Liver (tissue), 9 donors: ENCODE measurements around the gene NUDC. TPM values are rescaled to one million over a fixed set of nuclear protein-coding genes. Genes with fewer than 3 reads are reported as not detected.

Source experiments
- DNase-seq: peaks from one replicate; pipeline ENCODE4 v3.0.0-alpha.2; 2017; ENCODE audit warnings: low spot score
- H3K27ac ChIP-seq, 2 donors: one replicate each; pipeline ENCODE4 v1.7.0; 2013; ENCODE audit warnings: inconsistent platforms in 2 of 2, low read length in 2 of 2, control low read depth in 1 of 2, low read depth in 1 of 2, mild to moderate bottlenecking in 1 of 2
- H3K27me3 ChIP-seq, 4 donors: one replicate each; pipeline versions ENCODE4 v1.6.1 to v1.7.0; 2013; ENCODE audit warnings: low read length in 3 of 4, inconsistent platforms in 1 of 4, mild to moderate bottlenecking in 1 of 4, moderate library complexity in 1 of 4; ENCODE audit not compliant: control insufficient read depth in 4 of 4, insufficient read depth in 4 of 4
- H3K36me3 ChIP-seq, 4 donors: one replicate each; pipeline versions ENCODE4 v1.6.1 to v1.7.0; 2013; ENCODE audit warnings: low read length in 3 of 4, mild to moderate bottlenecking in 3 of 4, low read depth in 1 of 4, moderate library complexity in 1 of 4; ENCODE audit not compliant: control insufficient read depth in 4 of 4, insufficient read depth in 3 of 4
- H3K4me1 ChIP-seq, 4 donors: one replicate each; pipeline versions ENCODE4 v1.6.1 to v1.7.0; 2013; ENCODE audit warnings: low read length in 3 of 4, mild to moderate bottlenecking in 3 of 4, moderate library complexity in 1 of 4; ENCODE audit not compliant: control insufficient read depth in 4 of 4, insufficient read depth in 4 of 4
- H3K4me3 ChIP-seq, 3 donors: one replicate each; pipeline versions ENCODE4 v1.6.1 to v1.7.0; 2013; ENCODE audit warnings: low read length in 3 of 3, control low read depth in 1 of 3, low read depth in 1 of 3, mild to moderate bottlenecking in 1 of 3
- H3K9ac ChIP-seq, 2 donors: one replicate each; pipeline ENCODE4 v1.7.0; 2013; ENCODE audit warnings: low read length in 2 of 2, mild to moderate bottlenecking in 2 of 2, moderate library complexity in 2 of 2, control low read depth in 1 of 2, low read depth in 1 of 2
- H3K9me3 ChIP-seq, 4 donors: one replicate each; pipeline versions ENCODE4 v1.6.1 to v1.7.0; 2013; ENCODE audit warnings: low read length in 3 of 4; ENCODE audit not compliant: control insufficient read depth in 4 of 4
- ATF3 ChIP-seq: IDR thresholded peaks from 2 replicates; pipeline ENCODE4 v1.6.1; 2016; ENCODE audit warnings: antibody characterized with exemption
- CTCF ChIP-seq: fragments of 150-350 bp; IDR thresholded peaks from 2 replicates; pipeline ENCODE4 v1.5.1; 2017; ENCODE audit warnings: improper control_type of control experiment, low read depth, low read length; ENCODE audit not compliant: missing input control
- EGR1 ChIP-seq, 2 donors: IDR thresholded peaks; 2 replicates each; pipeline ENCODE4 v1.6.1; 2016 to 2018; ENCODE audit warnings: antibody characterized with exemption in 2 of 2, low read depth in 2 of 2
- FOXA1 ChIP-seq: IDR thresholded peaks from 2 replicates; pipeline ENCODE4 v1.6.1; 2016; ENCODE audit warnings: antibody characterized with exemption
- FOXA2 ChIP-seq: IDR thresholded peaks from 2 replicates; pipeline ENCODE4 v1.6.1; 2016; ENCODE audit warnings: antibody characterized with exemption
- GABPA ChIP-seq, 2 donors: IDR thresholded peaks in 1 of 2; conservative IDR thresholded peaks in 1 of 2; 2 replicates each; pipeline ENCODE4 v1.6.1; 2016; ENCODE audit warnings: antibody characterized with exemption in 2 of 2, mild to moderate bottlenecking in 1 of 2, moderate library complexity in 1 of 2
- HNF4A ChIP-seq, 2 donors: conservative IDR thresholded peaks; 2 replicates each; pipeline ENCODE4 v1.6.1; 2016; ENCODE audit warnings: antibody characterized with exemption in 2 of 2, mild to moderate bottlenecking in 2 of 2
- HNF4G ChIP-seq: IDR thresholded peaks from 2 replicates; pipeline ENCODE4 v1.6.1; 2016; ENCODE audit warnings: antibody characterized with exemption
- JUND ChIP-seq, 2 donors: IDR thresholded peaks; 2 replicates each; pipeline ENCODE4 v1.6.1; 2016; ENCODE audit warnings: antibody characterized with exemption in 2 of 2
- MAX ChIP-seq: IDR thresholded peaks from 2 replicates; pipeline ENCODE4 v1.6.1; 2016; ENCODE audit warnings: antibody characterized with exemption
- NR2F2 ChIP-seq: IDR thresholded peaks from 2 replicates; pipeline ENCODE4 v1.6.1; 2016; ENCODE audit warnings: antibody characterized with exemption
- REST ChIP-seq: IDR thresholded peaks from 2 replicates; pipeline ENCODE4 v1.6.1; 2016; ENCODE audit warnings: antibody characterized with exemption, mild to moderate bottlenecking
- RXRA ChIP-seq, 2 donors: IDR thresholded peaks; 2 replicates each; pipeline ENCODE4 v1.6.1; 2017 to 2018; ENCODE audit warnings: antibody characterized with exemption in 2 of 2, mild to moderate bottlenecking in 1 of 2
- SP1 ChIP-seq: IDR thresholded peaks from 2 replicates; pipeline ENCODE4 v1.6.1; 2018; ENCODE audit warnings: antibody characterized with exemption, mild to moderate bottlenecking
- TAF1 ChIP-seq: conservative IDR thresholded peaks from 2 replicates; pipeline ENCODE4 v1.6.1; 2016; ENCODE audit warnings: antibody characterized with exemption, mild to moderate bottlenecking
- YY1 ChIP-seq: IDR thresholded peaks from 2 replicates; pipeline ENCODE4 v1.6.1; 2016; ENCODE audit warnings: antibody characterized with exemption, mild to moderate bottlenecking
- ZBTB33 ChIP-seq: IDR thresholded peaks from 2 replicates; pipeline ENCODE4 v1.6.1; 2016; ENCODE audit warnings: antibody characterized with exemption
- WGBS: extraction: QIAGEN DNeasy Blood & Tissue Kit; methylation state at CpG from one replicate; pipeline ENCODE4 v1.1.7; 2013; 5-methylcytosine and 5-hydroxymethylcytosine counted together
- polyA plus RNA-seq, 2 donors: library from polyadenylated mRNA; stranded (reverse) in 1 of 2; unstranded in 1 of 2; fragments of 200-250 nt in 1 of 2; fragments of >200 nt in 1 of 2; fragmentation: Nextera tagmentation in 1 of 2; extraction: Ambion mirVana in 1 of 2; gene quantifications; one replicate each; pipeline versions ENCODE4 v1.2.1 to v1.2.3, GENCODE V29; 2013 to 2015
- total RNA-seq, 2 donors: library from RNA; depleted of rRNA; stranded (reverse); fragments of >200 nt; gene quantifications; one replicate each; pipeline ENCODE4 v1.2.3, GENCODE V29; 2014
- donor health status: healthy.
- donor health status: healthy.
- donor health status: healthy.
- donor health status: healthy.
- donor health status: healthy.

The NUDC gene
- total and polyA plus RNA-seq, 4 donors, result 18.2 to 50.7 (median 36.2) TPM

GRCh38 chr1:26897351-26897750, 24.2 kb upstream of the NUDC start:
- TF ChIP-seq REST, result no peak
- TF ChIP-seq EGR1 (IDR thresholded peaks at IDR 0.05; ENCODE audit: low read depth in 2 of 2), result no peak
- no peak for TF ChIP-seq ATF3
- TF ChIP-seq ZBTB33, result no peak
- TF ChIP-seq FOXA2, result no peak
- TF ChIP-seq SP1, result no peak
- no peak for TF ChIP-seq HNF4A (conservative IDR thresholded peaks at IDR 0.05)
- no peak for TF ChIP-seq MAX
- TF ChIP-seq FOXA1, result no peak
- no peak for TF ChIP-seq HNF4G
- no peak for TF ChIP-seq YY1
- no peak for TF ChIP-seq RXRA (IDR thresholded peaks at IDR 0.05)
- no peak for TF ChIP-seq JUND (IDR thresholded peaks at IDR 0.05)
- TF ChIP-seq CTCF, result no peak
- no peak for TF ChIP-seq GABPA (IDR thresholded peaks at IDR 0.05 in 1 of 2, conservative IDR thresholded peaks at IDR 0.05 in 1 of 2)
- TF ChIP-seq NR2F2, result no peak
- TF ChIP-seq TAF1, result no peak
- WGBS, result 95% methylated on average over 9 of the region's 9 CpGs

More at GRCh38 chr1:26897351-26897750, 24.2 kb upstream of the NUDC start:
- Histone ChIP-seq H3K9ac (no peak overlapping the region), H3K4me3 (no peak overlapping the region), H3K9me3 (no peaks in the 10 kb centered on the region), H3K36me3 (peaks cover 6 to 36% (median 23%) of the 10 kb centered on the region in 4 donors), H3K27me3 (no peaks in the 10 kb centered on the region), H3K27ac (no peak overlapping the region), H3K4me1 (peaks cover 2 to 21% (median 17%) of the 10 kb centered on the region in 4 donors)
- DNase-seq, result no peak
